SH-SY5Y (cell line): ENCODE results near the gene LRRN2.

Source experiments
- GATA2 ChIP-seq: IDR thresholded peaks from 2 replicates; pipeline ENCODE4 v1.6.1; 2011; ENCODE audit warnings: mild to moderate bottlenecking, low read depth, low read length
- GATA3 ChIP-seq: IDR thresholded peaks from 2 replicates; pipeline ENCODE4 v1.6.1; 2011; ENCODE audit warnings: low read depth, mild to moderate bottlenecking, low read length, moderate library complexity

- no peak for TF ChIP-seq GATA2
- no peak for TF ChIP-seq GATA3
Observed at GRCh38 chr1:204728045-204728444, 42.5 kb upstream of the LRRN2 start.
